HEK293 (cell line): ENCODE measurements around the gene ZKSCAN5.

Experiments used
- CTCF ChIP-seq: fragments of 450-650 bp; formaldehyde crosslinking; IDR thresholded peaks from 2 replicates; pipeline ENCODE4 v1.5.1; 2016; ENCODE audit warnings: missing biosample characterization, missing genetic modification characterization
- KLF10 ChIP-seq: fragments of 450-650 bp; IDR thresholded peaks from 2 replicates; pipeline ENCODE4 v1.5.1; 2018; ENCODE audit warnings: missing biosample characterization, mild to moderate bottlenecking, missing genetic modification characterization
- YY1 ChIP-seq: fragments of 450-650 bp; formaldehyde crosslinking; IDR thresholded peaks from 2 replicates; pipeline ENCODE4 v1.5.1; 2018; ENCODE audit warnings: missing biosample characterization, missing genetic modification characterization
- ZNF274 ChIP-seq, 2 experiments: fragments of 200-500 bp in 1 of 2; fragments of 450-650 bp in 1 of 2; sonication (Bioruptor generic) in 1 of 2; formaldehyde crosslinking in 1 of 2; IDR thresholded peaks; 2 replicates each; pipeline versions ENCODE4 v1.5.1 to v1.6.1; 2014 to 2016; ENCODE audit warnings: borderline replicate concordance in 1 of 2, inconsistent platforms in 1 of 2, low read length in 1 of 2, missing biosample characterization in 1 of 2, missing genetic modification characterization in 1 of 2
- ZNF366 ChIP-seq: fragments of 450-650 bp; formaldehyde crosslinking; conservative IDR thresholded peaks from 2 replicates; pipeline ENCODE4 v1.5.1; 2016; ENCODE audit warnings: missing biosample characterization, missing genetic modification characterization
- ZNF560 ChIP-seq: fragments of 450-650 bp; formaldehyde crosslinking; IDR thresholded peaks from 2 replicates; pipeline ENCODE4 v1.5.1; 2017; ENCODE audit warnings: missing biosample characterization, missing genetic modification characterization, borderline replicate concordance
- TF ChIP-seq, protein P1 (sequence below): fragments of 450-650 bp; formaldehyde crosslinking; IDR thresholded peaks from 2 replicates; pipeline ENCODE4 v1.5.1; 2016; ENCODE audit warnings: missing biosample characterization, missing genetic modification characterization, low read depth

GRCh38 chr7:99485094-99485493 is 19.4 kb upstream of the ZKSCAN5 start:
- TF ChIP-seq CTCF (tag by site-specific recombination) (no peak), ZNF274 (IDR thresholded peaks at IDR 0.05; ENCODE audit: low read length) (no peak), ZNF274 (tag by site-specific recombination; IDR thresholded peaks at IDR 0.05; ENCODE audit: borderline replicate concordance) (no peak), ZNF366 (tag by site-specific recombination) (no peak), ZNF560 (tag by site-specific recombination) (no peak), YY1 (no peak), KLF10 (no peak)
- TF ChIP-seq, protein P1, sequence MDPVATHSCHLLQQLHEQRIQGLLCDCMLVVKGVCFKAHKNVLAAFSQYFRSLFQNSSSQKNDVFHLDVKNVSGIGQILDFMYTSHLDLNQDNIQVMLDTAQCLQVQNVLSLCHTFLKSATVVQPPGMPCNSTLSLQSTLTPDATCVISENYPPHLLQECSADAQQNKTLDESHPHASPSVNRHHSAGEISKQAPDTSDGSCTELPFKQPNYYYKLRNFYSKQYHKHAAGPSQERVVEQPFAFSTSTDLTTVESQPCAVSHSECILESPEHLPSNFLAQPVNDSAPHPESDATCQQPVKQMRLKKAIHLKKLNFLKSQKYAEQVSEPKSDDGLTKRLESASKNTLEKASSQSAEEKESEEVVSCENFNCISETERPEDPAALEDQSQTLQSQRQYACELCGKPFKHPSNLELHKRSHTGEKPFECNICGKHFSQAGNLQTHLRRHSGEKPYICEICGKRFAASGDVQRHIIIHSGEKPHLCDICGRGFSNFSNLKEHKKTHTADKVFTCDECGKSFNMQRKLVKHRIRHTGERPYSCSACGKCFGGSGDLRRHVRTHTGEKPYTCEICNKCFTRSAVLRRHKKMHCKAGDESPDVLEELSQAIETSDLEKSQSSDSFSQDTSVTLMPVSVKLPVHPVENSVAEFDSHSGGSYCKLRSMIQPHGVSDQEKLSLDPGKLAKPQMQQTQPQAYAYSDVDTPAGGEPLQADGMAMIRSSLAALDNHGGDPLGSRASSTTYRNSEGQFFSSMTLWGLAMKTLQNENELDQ (tag by site-specific recombination) = no peak
